CD4-positive, alpha-beta T cell treated with Interleukin-1 beta for 1 hour (primary cell): ENCODE measurements around the gene HOXC5.
A peak's percentile ranks its signal among the peaks of the same experiment; 100 is the strongest.

Experiments
- DNase-seq, 2 donors: peaks; one replicate each; pipeline ENCODE4 v3.0.0-alpha.2; 2020 to 2022

Gene HOXC5

GRCh38 chr12:53996240-53997203, 36.3 kb upstream of the HOXC5 start:
- DNase-seq, result no peak

GRCh38 chr12:53997204-53998109, 35.4 kb upstream of the HOXC5 start:
- DNase-seq, result no peak

GRCh38 chr12:53998110-53998899, 34.5 kb upstream of the HOXC5 start:
- no peak for DNase-seq

DNA sequence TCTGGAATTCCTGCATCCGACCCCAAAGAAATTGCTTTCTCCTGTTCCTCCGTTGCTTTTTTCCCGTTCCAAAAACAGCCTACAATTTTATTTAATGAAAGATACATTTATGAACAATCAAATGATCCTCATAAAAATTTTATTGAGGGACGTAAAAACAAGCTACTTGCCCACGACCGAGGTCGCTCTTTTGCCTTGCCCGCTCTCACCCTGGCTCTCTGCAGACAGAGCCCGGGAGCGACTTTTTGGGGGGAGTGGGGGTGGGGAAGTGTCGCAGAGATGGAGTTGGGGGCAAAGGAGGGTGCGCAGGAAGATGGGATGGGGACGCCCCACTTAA, 34.0 kb upstream of the HOXC5 start:
- no peak for DNase-seq

DNA sequence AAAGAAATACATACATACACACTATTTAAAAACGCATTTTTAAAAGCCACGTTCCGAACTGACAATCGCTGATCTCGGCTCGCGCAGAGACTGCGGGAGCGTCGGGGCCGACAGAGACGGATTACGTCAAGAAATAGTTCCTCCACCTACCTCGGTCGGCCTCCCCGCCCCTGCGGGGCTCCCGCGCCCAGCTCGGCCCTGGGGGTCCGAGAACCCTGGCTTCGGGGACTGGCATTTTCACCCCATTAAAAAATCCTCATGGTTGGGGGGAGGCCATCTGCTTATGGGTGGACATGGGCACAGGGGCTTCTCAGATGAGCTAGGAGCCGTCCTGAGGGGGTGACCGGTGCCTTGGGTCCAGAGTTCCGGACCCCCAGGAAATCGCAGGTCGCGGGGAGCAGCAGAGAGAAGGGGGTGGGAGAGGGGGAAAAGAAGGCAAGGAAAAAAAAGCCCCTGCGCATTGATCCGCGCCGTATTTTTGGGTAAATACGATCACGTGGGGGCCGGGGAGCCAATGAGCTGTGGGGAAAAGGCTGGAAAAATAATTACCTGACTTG, 33.2 kb upstream of the HOXC5 start:
- DNase-seq, result no peak

GRCh38 chr12:54000116-54001114, 32.4 kb upstream of the HOXC5 start, which contains the start of gene HOXC9:
Gene HOXC9 (plus strand): TSS chr12:54000161. CDS start chr12:54000189, 28 bp downstream.
- no peak for DNase-seq

DNA sequence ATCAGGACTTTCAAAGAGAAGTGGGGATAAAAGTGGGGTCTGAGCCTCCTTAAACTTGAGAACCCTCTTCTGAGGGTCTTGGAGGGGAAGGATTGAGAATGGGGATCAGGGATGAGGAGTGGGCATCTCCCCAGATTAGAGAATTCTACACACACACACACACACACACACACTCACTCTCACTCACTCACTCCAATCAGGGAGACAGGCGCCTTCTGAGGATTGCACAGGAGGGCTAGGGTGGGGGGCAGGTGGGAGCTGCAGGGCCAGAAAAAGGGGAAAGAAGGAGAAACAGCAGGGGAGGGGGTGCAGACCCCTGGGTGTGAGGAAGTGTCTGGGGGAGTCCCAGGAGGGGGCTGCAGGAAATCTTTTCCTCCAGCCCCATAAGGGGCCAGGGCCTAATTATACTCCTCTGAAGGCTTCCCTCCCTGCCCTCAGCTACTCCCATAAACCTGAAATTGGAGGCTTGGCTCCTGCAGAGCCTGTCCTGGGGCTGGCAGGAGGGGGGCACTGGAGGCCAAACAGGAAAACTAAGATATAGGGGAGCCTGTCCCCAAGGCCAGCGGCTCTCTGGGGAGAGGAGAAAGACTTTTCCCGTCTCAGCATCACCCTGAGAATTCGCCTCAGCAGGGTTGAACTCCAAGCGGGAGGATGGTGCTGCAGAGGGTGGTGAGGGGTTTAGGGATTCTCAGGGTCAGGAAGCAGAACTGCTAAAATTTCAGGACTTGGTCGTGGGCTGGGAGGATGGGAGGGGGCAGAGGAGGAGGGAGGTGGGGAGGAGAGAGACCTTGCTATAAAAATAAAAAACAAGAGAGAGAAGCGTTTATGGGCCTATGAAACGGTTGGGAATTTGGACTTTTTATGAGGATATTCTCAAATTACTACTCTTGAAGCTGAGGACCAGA, 31.3 kb upstream of the HOXC5 start:
- no peak for DNase-seq

DNA sequence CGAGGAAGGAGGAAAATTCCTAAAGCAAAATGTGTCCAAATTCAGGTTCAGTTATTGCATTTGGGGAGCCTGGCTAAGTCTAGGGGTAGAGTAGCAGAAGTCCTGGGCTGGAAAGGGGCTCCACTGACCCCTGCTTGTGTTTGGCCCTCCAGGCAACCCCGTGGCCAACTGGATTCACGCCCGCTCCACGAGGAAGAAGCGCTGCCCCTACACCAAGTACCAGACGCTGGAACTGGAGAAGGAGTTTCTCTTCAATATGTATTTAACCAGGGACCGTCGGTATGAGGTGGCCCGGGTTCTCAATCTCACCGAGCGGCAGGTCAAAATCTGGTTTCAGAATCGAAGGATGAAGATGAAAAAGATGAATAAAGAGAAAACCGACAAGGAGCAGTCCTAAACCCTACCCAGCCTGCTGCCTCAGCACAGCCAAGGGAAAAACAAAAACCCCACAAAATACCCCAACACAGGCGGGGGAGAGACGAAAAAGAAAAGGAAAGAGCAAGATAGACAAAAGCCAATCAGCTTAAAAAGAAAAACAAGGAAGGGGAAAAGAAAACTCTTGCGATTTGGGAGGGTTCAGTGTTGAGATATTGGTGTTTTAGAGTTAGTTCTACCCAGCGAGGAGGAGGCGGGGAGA, 30.5 kb upstream of the HOXC5 start:
- no peak for DNase-seq

DNA sequence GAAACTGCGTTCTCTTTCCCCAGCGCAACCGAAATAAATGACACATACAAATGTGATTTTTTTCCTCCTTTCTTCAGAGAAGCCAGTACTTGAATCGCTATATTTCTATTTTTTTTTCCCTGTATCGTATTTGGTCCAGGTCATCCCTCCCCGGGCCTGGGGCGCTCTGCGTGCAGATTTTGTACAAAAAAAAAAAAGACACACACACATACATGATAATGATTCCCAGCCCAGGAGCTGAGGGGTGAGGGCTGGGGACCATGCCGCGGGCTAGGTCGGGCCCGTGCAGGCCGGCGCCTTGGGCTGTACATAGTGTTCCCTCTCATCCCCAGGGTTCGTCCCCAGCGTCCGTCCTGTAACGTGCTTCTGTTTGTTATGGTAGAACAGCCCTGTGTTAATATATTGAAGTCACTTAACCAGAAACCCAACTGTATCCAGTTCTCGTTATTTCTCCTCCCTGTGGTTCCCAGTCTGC, 29.9 kb upstream of the HOXC5 start:
- DNase-seq, result no peak

GRCh38 chr12:54003625-54004024, 29.2 kb upstream of the HOXC5 start:
- no peak for DNase-seq

DNA sequence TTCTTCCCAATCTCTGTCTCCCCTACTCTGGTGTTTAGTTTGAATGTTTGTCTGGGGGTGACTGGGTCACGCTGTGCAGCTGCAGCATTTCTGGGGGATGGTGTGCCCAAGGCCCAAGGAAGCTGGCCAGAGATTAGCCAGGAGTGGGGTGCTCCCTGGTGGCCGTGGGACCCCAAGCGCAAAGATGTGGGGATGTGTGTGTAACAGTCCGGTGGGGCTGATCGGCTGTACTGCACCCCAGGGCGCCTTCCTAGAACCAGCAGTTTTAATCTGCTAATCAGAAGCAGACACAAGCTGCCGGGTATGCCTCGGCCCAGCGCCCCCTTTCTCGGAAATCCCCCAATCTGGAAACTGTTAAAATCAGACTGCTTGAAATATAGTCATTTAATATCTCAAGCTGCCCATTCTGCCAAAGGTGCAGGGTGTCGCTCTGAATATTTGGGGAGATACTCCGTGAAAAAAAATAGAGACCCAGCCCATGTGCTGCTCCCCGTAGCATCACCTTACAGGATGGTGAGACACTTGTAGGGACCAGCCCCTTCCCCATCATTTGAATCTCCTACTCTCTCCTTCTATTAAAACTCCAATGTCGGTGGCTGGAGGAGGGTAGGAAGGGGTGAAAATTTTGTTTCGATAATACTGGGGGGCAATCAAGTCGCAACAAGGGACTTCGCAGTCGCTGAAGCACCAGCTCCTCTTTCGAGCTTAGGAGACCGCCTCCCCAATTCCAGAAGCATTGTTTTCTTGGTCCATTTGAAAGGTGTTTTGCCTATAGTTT, 28.6 kb upstream of the HOXC5 start:
- DNase-seq, result no peak

DNA sequence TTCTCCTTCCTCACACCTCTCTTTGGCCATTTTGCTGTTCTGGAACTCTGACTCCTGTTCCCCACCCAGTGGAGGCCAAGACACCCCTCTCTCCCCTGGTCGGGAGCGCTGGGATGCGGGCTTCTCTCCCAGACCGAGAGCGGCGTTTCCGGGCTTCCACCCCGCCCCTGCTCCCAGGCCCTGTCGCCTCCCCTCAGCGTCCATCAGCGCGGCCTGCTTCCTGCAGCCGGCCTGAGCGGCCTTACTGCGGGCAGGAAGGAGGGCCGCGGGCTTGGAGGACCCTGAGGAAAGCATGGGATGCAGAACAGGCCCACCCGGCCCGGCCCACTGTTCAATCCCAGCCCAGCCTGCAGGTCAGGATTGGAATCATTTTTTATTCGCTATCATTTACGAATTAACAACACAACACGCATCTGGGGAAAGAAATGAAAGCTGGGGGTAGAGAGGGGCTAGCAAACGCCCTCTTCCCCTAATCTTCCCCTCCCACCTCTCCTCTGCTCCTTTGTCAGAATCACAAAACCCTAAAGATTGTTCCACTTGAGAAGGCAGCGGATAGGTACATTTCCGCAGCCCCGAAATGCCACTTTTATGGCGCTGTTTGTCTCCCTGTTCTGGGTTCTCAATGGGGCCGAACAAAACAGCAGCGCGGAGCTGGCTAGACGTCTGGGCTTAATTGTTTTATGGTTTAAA, 27.9 kb upstream of the HOXC5 start:
- no peak for DNase-seq

GRCh38 chr12:54005531-54005852, 27.4 kb upstream of the HOXC5 start:
- no peak for DNase-seq

- peak; percentile 78 to 85 for DNase-seq
Observed at GRCh38 chr12:54005853-54006558, 26.8 kb upstream of the HOXC5 start.

DNA sequence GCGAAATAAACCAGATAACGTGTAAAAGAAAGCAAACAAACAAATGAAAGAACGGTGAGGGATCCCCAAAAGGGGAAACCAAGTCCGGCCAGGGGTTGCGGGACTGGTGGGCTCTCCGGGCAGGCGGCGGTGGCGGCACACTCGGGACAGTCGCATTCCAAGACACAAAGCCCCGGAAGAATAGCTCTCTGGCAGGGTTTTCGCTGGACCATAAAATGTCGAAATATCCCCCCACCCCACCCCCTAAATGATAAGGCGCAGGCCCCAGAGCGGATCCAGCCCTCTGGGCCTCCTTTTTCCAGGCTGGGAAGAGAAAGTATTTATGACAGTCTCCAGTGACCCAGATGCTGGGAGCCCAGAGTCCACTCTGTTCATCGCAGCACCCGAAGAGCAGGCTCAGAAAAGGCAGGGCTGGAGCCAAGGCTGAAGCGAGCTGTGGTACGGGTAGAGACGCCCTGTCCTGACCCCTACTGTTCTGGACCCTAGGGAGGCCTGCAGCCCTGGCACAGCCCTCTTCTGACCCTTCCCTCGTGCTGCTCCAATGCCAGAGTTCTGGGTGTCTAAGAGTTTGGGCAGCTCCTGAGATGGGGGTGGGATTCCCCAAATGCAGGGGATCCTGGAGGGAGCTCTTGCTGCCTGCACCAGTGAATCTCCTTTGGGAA, 26.2 kb upstream of the HOXC5 start:
- DNase-seq, result no peak

DNA sequence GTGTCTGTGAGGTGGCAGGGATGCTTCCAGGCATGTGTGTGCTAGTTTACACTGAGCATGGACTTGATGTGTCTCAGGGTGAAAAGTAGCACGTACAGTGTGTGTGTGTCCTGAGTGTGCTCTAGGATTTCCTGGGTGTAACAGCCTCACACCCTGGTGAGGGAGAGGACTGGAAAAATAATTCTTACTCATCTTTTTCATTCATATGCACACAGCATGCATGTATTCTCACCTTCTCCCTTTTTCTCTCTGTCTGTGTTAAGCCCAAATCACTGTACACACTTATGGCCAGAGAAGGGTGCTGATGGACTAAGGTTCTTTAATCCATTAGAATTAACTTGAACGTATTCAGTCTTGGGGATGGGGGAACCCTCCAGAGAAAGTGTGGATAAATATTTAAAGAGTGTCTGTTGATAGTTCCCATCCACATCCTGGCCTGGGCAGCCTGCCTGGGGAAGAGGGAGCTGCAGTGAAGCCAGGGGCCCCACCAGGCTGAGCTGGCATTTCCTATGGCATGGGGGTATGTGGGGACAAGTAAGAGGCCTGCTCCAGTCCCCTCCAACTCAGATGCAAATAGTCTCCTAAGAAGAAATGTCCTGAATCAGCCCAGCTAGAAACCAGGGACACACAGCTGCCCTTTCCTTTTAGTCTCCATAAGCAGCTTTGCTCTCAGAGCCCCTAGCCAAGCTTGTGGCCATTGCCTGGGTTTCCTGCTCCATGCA, 25.2 kb upstream of the HOXC5 start:
- DNase-seq, result no peak
